GM21576 (cell line): ENCODE data around the gene KDSR.

Experiments
- ATAC-seq: cut with Tn5 transposase; IDR thresholded peaks from one replicate; pipeline ENCODE4 v1.9.1; 2021; ENCODE audit warnings: mild to moderate bottlenecking, moderate library complexity; ENCODE audit not compliant: unreplicated experiment

The KDSR gene

GRCh38 chr18:63286926-63287325 is 80.1 kb downstream of the KDSR start:
- ATAC-seq, result no peak

GRCh38 chr18:63284827-63285733 is 81.9 kb downstream of the KDSR start:
- peak; percentile 95 for ATAC-seq

- ATAC-seq, result no peak
Observed at GRCh38 chr18:63284173-63284799, 82.7 kb downstream of the KDSR start.

- no peak for ATAC-seq
Observed at GRCh38 chr18:63283305-63284094, 83.5 kb downstream of the KDSR start.

- ATAC-seq, result no peak
Observed at GRCh38 chr18:63282793-63283192, 84.2 kb downstream of the KDSR start.
